ENCODE results near the gene AKNAD1.

Gene AKNAD1

GRCh38 chr1:108845991-108846390, 10.9 kb downstream of the AKNAD1 start:
- H3K4me3 ChIP-seq (ENCODE audit: control insufficient read depth, low read depth, low read length) = no peak overlapping the region
- no peak for TF ChIP-seq CTCF (IDR thresholded peaks at IDR 0.05; ENCODE audit: control insufficient read depth, insufficient read depth, low read depth, low read length, missing control alignments)
- no peak for DNase-seq (ENCODE audit: low read depth)

- TF ChIP-seq CTCF (IDR thresholded peaks at IDR 0.05; ENCODE audit: control insufficient read depth, insufficient read depth, low read depth, low read length, missing control alignments) = no peak
- no peak overlapping the region for H3K4me3 ChIP-seq (ENCODE audit: control insufficient read depth, low read depth, low read length)
Observed at GRCh38 chr1:108845446-108845845, 11.4 kb downstream of the AKNAD1 start.

GRCh38 chr1:108843390-108844137, 13.3 kb downstream of the AKNAD1 start:
- DNase-seq (ENCODE audit: low read depth) = no peak
- no peak for TF ChIP-seq CTCF (IDR thresholded peaks at IDR 0.05; ENCODE audit: control insufficient read depth, insufficient read depth, low read depth, low read length, missing control alignments)
- H3K4me3 ChIP-seq (ENCODE audit: control insufficient read depth, low read depth, low read length) = no peak overlapping the region

More at GRCh38 chr1:108845446-108845845, 11.4 kb downstream of the AKNAD1 start:
- DNase-seq (ENCODE audit: low read depth) = no peak

- no peak for TF ChIP-seq CTCF (IDR thresholded peaks at IDR 0.05; ENCODE audit: control insufficient read depth, insufficient read depth, low read depth, low read length, missing control alignments)
- no peak for DNase-seq (ENCODE audit: low read depth)
Observed at GRCh38 chr1:108842525-108843181, 14.2 kb downstream of the AKNAD1 start.

GRCh38 chr1:108841703-108842102, 15.2 kb downstream of the AKNAD1 start:
- TF ChIP-seq CTCF (IDR thresholded peaks at IDR 0.05; ENCODE audit: control insufficient read depth, insufficient read depth, low read depth, low read length, missing control alignments) = no peak
- no peak overlapping the region for H3K4me3 ChIP-seq (ENCODE audit: control insufficient read depth, low read depth, low read length)
- DNase-seq (ENCODE audit: low read depth) = no peak

More at GRCh38 chr1:108842525-108843181, 14.2 kb downstream of the AKNAD1 start:
- no peak overlapping the region for H3K4me3 ChIP-seq (ENCODE audit: control insufficient read depth, low read depth, low read length)

GRCh38 chr1:108832929-108833328, 24.0 kb downstream of the AKNAD1 start:
- DNase-seq (ENCODE audit: low read depth) = no peak
- no peak overlapping the region for H3K4me3 ChIP-seq (ENCODE audit: control insufficient read depth, low read depth, low read length)
- TF ChIP-seq CTCF (IDR thresholded peaks at IDR 0.05; ENCODE audit: control insufficient read depth, insufficient read depth, low read depth, low read length, missing control alignments) = no peak

All from AG09309 (cell line).